Glutamatergic neuron (in vitro differentiated cells): ENCODE data around the gene LATS2. TPM values are rescaled to one million over a fixed set of nuclear protein-coding genes. Genes with fewer than 3 reads are reported as not detected.
"Not testable (repeated sequence)": the region's sequence is repeated elsewhere in the genome, so short reads cannot be mapped to it uniquely, and the experiment has no call there.

Experiments
- DNase-seq: peaks from one replicate; pipeline ENCODE4 v3.0.0; 2022
- H3K27ac Mint-ChIP-seq: one replicate; pipeline ENCODE4 v1.8.0; 2020; ENCODE audit warnings: mild to moderate bottlenecking, mixed read lengths, inconsistent platforms; ENCODE audit not compliant: unreplicated experiment
- H3K27me3 Mint-ChIP-seq: one replicate; pipeline ENCODE4 v1.8.0; 2020; ENCODE audit warnings: mild to moderate bottlenecking, moderate library complexity, mixed read lengths, inconsistent platforms; ENCODE audit not compliant: unreplicated experiment
- H3K36me3 Mint-ChIP-seq: one replicate; pipeline ENCODE4 v1.8.0; 2020; ENCODE audit warnings: mild to moderate bottlenecking, mixed read lengths, inconsistent platforms; ENCODE audit not compliant: unreplicated experiment
- H3K4me1 Mint-ChIP-seq: one replicate; pipeline ENCODE4 v1.8.0; 2020; ENCODE audit warnings: mild to moderate bottlenecking, low read depth, mixed read lengths, inconsistent platforms; ENCODE audit not compliant: unreplicated experiment
- H3K4me3 Mint-ChIP-seq: one replicate; pipeline ENCODE4 v1.8.0; 2020; ENCODE audit warnings: mild to moderate bottlenecking, mixed read lengths, inconsistent platforms; ENCODE audit not compliant: unreplicated experiment
- H3K9me3 Mint-ChIP-seq: one replicate; pipeline ENCODE4 v1.8.0; 2020; ENCODE audit warnings: mild to moderate bottlenecking, moderate library complexity, mixed read lengths, inconsistent platforms; ENCODE audit not compliant: unreplicated experiment
- total RNA-seq: library from RNA; stranded (reverse); fragmentation: NEBNext Ultra II Directional; extraction: Animal tissue kit (Norgen Biotek cat#: 25700); gene quantifications from one replicate; pipeline ENCODE4 v1.2.1, GENCODE V29; 2021; ENCODE audit not compliant: unreplicated experiment
- TF ChIP-seq, protein P1 (sequence below): fragments of 200-600 bp; sonication (generic); IDR thresholded peaks from one replicate; pipeline ENCODE4 v1.5.0; 2021; ENCODE audit not compliant: partially characterized antibody, unreplicated experiment

The LATS2 gene
- total RNA-seq, 1 donor from 2014 or later = 2.2 TPM

DNA sequence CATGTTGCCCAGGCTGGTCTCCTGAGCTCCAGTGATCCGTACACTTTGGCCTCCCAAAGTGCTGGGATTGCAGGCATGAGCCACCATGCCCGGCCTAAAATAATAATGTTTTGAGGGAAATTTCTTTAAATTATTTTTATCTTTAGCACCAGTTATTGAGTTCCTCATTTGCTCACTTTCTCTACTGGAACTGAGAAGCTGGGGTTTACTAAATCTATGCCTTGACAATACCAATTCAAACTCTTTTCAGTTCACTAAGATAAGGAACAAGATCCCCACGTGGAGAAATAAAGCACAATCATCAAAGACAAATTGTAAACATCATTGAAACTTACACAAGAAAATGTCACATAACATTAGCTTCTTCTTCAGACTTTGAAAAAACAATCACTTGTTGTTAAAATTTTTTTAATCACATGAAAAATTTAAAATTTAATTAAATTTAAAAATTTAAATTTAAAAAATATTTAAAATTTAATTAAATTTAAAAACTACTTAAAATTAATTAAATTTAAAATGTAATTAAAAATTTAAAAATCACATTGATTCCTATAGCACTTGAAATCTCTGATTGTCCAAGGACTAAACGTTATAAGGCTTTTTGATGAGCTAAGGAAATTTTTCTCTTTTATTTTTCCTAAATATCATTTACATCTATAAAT, 133.7 kb downstream of the LATS2 start:
- Mint-ChIP-seq H3K4me1 (peaks cover 6% of the 10 kb centered on the region), H3K27ac (no peak overlapping the region), H3K9me3 (peaks cover 2% of the 10 kb centered on the region), H3K36me3 (no peaks in the 10 kb centered on the region), H3K4me3 (no peak overlapping the region), H3K27me3 (no peaks in the 10 kb centered on the region)
- TF ChIP-seq, protein P1, sequence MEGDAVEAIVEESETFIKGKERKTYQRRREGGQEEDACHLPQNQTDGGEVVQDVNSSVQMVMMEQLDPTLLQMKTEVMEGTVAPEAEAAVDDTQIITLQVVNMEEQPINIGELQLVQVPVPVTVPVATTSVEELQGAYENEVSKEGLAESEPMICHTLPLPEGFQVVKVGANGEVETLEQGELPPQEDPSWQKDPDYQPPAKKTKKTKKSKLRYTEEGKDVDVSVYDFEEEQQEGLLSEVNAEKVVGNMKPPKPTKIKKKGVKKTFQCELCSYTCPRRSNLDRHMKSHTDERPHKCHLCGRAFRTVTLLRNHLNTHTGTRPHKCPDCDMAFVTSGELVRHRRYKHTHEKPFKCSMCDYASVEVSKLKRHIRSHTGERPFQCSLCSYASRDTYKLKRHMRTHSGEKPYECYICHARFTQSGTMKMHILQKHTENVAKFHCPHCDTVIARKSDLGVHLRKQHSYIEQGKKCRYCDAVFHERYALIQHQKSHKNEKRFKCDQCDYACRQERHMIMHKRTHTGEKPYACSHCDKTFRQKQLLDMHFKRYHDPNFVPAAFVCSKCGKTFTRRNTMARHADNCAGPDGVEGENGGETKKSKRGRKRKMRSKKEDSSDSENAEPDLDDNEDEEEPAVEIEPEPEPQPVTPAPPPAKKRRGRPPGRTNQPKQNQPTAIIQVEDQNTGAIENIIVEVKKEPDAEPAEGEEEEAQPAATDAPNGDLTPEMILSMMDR = no peak
- no peak for DNase-seq

GRCh38 chr13:20925395-20925790, 136.0 kb downstream of the LATS2 start:
- H3K36me3 Mint-ChIP-seq, H3K4me3 Mint-ChIP-seq, H3K9me3 Mint-ChIP-seq, H3K4me1 Mint-ChIP-seq, DNase-seq, H3K27ac Mint-ChIP-seq, H3K27me3 Mint-ChIP-seq: not testable (repeated sequence)

DNA sequence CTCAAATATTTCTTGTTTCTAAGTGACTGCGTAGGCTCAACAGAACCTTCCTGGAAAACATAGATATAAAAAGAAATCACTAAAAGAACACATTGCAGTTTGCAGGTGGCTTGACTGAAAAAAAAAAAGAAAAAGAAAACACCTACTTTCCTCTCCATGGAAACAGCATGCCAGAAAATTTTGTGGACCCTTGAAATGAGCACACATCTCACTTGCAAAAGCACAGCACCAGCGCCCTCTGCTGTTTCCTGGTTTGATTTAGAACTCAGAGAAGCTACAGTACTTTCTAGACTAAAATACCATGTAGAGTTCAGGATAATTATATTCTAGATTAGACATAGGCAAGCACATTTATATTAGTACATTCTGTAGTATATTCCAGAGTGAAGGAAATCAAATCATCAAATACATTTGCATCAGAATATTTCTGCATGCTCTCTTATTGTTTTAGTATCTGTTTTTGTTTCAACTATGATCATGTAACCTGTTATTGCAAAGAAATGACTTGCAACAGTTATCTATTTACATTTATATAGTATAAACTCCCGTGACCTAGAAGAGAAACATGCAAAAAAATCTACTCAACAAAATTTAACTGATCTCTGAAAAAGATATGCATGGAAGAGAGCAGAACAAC, 136.5 kb downstream of the LATS2 start:
- TF ChIP-seq, protein P1 = peak; percentile 68
- peaks cover 4% of the 10 kb centered on the region for H3K9me3 Mint-ChIP-seq
- H3K4me1 Mint-ChIP-seq = peaks cover 6% of the 10 kb centered on the region
- H3K27me3 Mint-ChIP-seq = no peaks in the 10 kb centered on the region
- H3K27ac Mint-ChIP-seq = no peak overlapping the region
- no peak overlapping the region for H3K4me3 Mint-ChIP-seq
- DNase-seq = peak; percentile 87
- no peaks in the 10 kb centered on the region for H3K36me3 Mint-ChIP-seq

DNA sequence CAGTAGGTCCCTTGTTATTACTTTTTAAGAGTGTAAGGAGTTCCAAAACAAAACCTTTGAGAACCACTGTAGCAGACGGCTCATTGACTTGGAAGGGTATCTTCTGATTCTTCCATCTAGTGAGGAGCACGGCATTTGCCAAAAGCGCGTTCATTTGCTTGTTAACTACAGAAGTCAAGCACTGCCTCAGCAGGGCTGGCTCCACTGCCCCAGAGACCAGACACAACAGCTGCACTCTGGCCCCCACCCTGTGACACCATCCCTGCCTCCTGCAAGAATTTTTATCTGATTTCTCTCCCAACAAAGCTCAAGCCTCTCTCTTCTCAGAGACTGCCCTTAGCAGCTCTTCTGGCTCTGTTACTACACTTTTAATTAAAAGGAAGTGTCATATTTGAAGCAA, 138.1 kb downstream of the LATS2 start:
- Mint-ChIP-seq H3K27ac (no peak overlapping the region), H3K4me3 (no peak overlapping the region), H3K36me3 (no peaks in the 10 kb centered on the region), H3K4me1 (peaks cover 6% of the 10 kb centered on the region), H3K9me3 (peaks cover 4% of the 10 kb centered on the region), H3K27me3 (no peaks in the 10 kb centered on the region)
- no peak for DNase-seq
- TF ChIP-seq, protein P1 = no peak

Other genes starting within 250 kb of the LATS2 start
- 15.5 TPM for gene XPO4, start 158.8 kb downstream of the LATS2 start, total RNA-seq
- 167 TPM for gene SAP18, start 78.5 kb upstream of the LATS2 start, total RNA-seq
- 4.6 TPM for gene SKA3, start 115.0 kb upstream of the LATS2 start, total RNA-seq
- 11.8 TPM for gene MRPL57, start 115.1 kb upstream of the LATS2 start, total RNA-seq